ENCODE data around the gene PLCH1.

GRCh38 chr3:155327871-155328270 lies 417.0 kb downstream of the PLCH1 start:
- no peak for TF ChIP-seq POLR2A (IDR thresholded peaks at IDR 0.05)
- no peak for TF ChIP-seq CTCF (IDR thresholded peaks at IDR 0.05)
- TF ChIP-seq EP300 (IDR thresholded peaks at IDR 0.05) = no peak
- no peak for TF ChIP-seq POLR2AphosphoS5 (IDR thresholded peaks at IDR 0.05)
